GM19468 (cell line): ENCODE data around the gene IRF5.
"Not testable (repeated sequence)": the region's sequence is repeated elsewhere in the genome, so short reads cannot be mapped to it uniquely, and the experiment has no call there.

Experiments
- ATAC-seq: cut with Tn5 transposase; IDR thresholded peaks from one replicate; pipeline ENCODE4 v1.9.1; 2021; ENCODE audit warnings: mild to moderate bottlenecking, moderate library complexity, moderate number of reproducible peaks; ENCODE audit not compliant: unreplicated experiment; ENCODE audit errors: extremely low read depth

IRF5 gene

GRCh38 chr7:128934361-128935341 lies 3.1 kb upstream of the IRF5 start:
- no peak for ATAC-seq

GRCh38 chr7:128935342-128935730 lies 2.4 kb upstream of the IRF5 start:
- no peak for ATAC-seq

GRCh38 chr7:128936798-128937197 lies 929 bp upstream of the IRF5 start:
- no peak for ATAC-seq

- no peak for ATAC-seq
These were observed 468 bp upstream of the IRF5 start for GRCh38 chr7:128937271-128937646.

- ATAC-seq: no peak
These were observed 882 bp downstream of the IRF5 start for GRCh38 chr7:128938544-128939074.

- no peak for ATAC-seq
These were observed 1.5 kb downstream of the IRF5 start for GRCh38 chr7:128939075-128939860.

- ATAC-seq: no peak
These were observed 2.2 kb downstream of the IRF5 start for GRCh38 chr7:128939861-128940410.

GRCh38 chr7:128940494-128941322 lies 3.0 kb downstream of the IRF5 start:
- ATAC-seq: peak; percentile 44

- ATAC-seq: no peak
These were observed 3.7 kb downstream of the IRF5 start for GRCh38 chr7:128941323-128941890.

GRCh38 chr7:128941946-128942526 lies 4.3 kb downstream of the IRF5 start:
- no peak for ATAC-seq

- ATAC-seq: not testable (repeated sequence)
These were observed 5.5 kb downstream of the IRF5 start for GRCh38 chr7:128943251-128943650.

GRCh38 chr7:128944487-128945236 lies 6.9 kb downstream of the IRF5 start:
- no peak for ATAC-seq

- no peak for ATAC-seq
These were observed 8.1 kb downstream of the IRF5 start for GRCh38 chr7:128945668-128946366.

GRCh38 chr7:128946936-128947830 lies 9.5 kb downstream of the IRF5 start:
- ATAC-seq: no peak

- no peak for ATAC-seq
These were observed 10.1 kb downstream of the IRF5 start for GRCh38 chr7:128947854-128948253.

- ATAC-seq: no peak
These were observed 10.7 kb downstream of the IRF5 start for GRCh38 chr7:128948312-128948973.
